ENCODE measurements around the gene PGF.

The PGF gene

DNA sequence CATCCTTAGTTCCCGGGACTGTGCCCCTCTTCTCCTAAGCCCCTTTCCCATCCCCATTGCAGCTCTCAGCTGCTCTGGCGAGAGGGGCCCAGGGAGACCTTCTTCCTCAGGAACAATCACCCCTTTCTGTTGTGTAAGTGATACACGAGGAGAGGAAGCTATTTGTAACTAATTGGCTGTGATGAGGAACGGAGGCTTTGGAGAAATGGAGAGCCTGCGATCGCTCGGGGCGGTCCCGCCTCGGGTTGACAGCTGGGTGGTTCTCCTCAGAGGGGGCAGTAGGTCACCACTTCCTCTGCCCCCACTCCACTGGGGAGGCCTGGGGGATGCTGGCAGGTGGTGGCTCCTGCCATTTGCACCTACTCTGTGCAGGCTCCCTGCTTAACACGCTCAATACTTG lies 6.6 kb upstream of the PGF start:
- FAIRE-seq (no peak), DNase-seq (ENCODE audit: extremely low spot score, insufficient read length, low read depth) (no peak)

DNA sequence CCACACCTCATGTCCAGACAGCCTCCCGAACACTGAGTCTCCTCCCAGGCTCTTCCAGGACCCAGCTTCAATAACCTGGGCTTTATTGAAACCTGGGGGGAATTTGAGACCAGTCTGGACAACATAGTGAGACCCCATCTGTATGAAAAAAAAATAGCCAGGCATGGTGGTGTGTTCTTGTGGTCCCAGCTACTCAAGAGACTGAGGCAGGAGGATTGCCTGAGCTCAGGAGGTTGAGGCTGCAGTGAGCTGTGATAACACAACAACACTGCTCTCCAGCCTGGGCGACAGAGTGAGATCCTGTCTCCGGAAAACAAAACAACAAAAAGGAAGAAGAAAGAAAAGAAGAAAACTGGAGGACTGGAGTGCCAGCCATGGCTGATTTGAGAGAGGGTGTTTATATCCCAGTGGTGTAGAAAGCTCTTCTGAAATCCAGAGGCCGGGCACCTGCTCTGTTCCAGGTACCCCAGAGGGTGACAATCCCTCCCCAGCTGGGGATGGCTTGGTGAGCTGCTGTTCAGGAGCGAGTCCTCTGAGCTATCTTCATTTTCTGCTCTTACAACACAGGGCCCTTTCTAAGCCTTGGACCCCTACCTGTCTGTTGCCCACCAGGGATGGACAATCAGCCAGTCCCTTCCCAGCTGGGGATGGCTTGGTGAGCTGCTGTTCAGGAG lies 6.0 kb upstream of the PGF start:
- DNase-seq (ENCODE audit: extremely low spot score, insufficient read length, low read depth) (no peak), FAIRE-seq (no peak)

DNA sequence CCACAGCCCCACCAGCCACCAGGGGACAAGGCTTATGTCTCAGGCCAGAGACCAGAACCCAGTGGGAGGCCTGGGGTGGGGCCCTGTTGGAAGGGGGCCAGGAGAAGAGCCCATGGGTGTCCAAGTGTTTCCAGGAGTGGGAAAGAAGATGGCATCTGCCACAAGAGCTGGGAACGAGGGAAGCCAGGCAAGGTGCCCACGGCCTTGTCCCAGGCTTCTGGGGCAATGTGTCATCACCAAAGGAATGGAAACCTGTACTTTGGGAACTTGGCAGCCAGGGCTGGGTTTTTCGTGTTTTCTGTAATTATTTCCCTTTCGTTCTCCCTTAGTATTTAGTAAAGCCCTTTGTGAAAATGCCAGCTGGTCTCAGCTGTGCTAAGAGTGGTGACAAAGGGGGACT lies 5.3 kb upstream of the PGF start:
- no peak for FAIRE-seq
- no peak for DNase-seq (ENCODE audit: extremely low spot score, insufficient read length, low read depth)

DNA sequence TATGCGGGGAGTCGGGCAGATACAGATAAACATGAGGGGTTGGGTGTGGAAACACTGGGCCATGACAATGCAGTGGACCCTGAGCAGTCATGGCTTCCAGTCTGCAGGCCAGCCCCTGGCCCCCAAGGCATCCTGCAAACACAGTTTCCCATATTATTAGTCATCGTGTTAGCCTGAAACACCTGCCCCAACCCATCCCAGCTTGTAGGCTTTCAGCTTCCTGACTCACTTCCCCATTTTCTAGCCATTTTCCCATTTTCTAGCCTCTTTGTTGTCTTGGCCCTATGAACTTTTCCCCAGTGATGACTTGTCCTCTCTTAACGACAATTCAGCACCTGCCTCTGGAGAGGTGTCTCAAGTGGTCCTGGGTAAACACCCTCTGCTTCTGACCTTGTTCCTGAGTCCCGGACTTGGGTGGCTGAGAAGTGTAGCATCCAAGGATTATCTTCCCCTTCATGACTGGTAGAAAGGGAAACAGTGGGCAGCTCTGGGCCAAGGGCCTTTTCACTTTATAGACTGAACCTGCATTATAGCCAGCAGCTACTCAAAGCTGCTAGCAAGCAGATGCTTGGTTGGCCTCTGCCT lies 4.3 kb upstream of the PGF start:
- DNase-seq (ENCODE audit: extremely low spot score, insufficient read length, low read depth) (no peak), FAIRE-seq (no peak)

DNA sequence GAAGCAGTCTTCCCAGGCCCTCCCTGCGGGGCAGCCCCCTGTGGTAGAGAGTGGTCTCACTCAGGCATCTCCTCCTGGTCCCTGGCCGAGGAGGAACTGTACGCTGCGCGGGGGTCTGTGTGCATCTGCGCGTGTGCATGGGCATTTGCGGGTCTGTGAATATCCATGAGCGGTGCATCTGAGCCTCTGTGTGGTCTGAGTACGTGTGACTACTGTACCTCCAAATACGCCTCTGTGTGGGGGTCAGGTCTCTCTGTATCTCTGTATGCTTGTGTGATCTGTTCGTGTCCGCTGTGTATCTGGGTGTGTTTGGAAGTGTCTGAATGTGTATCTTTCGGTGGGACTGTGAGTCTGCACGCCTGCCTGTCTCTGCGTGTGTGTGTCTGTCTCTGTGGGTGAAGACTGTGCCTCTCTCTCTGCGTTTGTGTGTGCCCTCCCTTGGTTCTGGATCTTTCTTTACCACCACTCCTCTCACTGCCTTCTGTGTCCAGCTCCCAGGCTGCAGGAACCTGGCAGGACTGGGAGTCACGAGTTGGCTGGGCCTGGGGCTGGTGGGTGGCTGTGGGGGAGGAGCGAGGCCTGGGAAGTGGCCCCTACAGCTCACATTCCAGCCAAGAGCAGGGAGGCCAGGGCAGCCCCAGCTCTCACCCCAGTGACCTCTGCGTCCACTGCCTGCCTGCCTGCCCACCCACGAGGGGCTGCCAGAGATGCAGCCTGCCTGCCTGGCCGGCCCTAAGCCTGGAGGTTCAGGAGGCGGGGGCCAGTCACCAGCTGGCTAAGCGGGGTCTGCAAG lies 1.1 kb upstream of the PGF start:
- DNase-seq (ENCODE audit: extremely low spot score, insufficient read length, low read depth) = no peak
- FAIRE-seq = no peak

DNA sequence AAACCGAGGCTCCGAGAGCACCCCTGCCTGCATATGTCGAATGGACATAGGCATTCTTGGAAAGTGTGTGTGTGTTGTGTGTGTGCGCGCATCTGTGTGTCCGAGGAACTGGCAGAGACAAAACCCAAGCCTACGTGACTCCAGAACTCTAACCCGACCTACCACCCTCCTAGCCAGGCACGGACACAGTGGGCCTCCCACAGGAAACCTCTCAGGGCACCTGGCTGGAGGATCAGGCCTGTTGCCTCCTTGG lies 556 bp upstream of the PGF start:
- no peak for FAIRE-seq
- DNase-seq (ENCODE audit: extremely low spot score, insufficient read length, low read depth) = no peak

DNA sequence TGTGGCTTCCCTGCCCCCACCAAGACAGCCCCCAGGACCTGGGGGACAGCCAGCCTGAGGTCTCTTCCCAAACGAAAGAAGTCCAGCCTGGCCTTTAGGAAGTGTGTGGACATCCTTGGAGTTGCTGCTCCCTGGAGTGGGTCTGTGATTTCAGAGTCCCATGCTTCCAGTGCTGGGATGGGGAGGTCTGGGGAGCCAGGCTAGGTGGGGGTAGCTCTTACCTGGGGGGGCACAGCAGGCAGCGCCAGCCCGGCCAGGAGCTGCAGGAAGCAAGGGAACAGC lies 509 bp downstream of the PGF start:
- FAIRE-seq = no peak
- no peak for DNase-seq (ENCODE audit: extremely low spot score, insufficient read length, low read depth)

DNA sequence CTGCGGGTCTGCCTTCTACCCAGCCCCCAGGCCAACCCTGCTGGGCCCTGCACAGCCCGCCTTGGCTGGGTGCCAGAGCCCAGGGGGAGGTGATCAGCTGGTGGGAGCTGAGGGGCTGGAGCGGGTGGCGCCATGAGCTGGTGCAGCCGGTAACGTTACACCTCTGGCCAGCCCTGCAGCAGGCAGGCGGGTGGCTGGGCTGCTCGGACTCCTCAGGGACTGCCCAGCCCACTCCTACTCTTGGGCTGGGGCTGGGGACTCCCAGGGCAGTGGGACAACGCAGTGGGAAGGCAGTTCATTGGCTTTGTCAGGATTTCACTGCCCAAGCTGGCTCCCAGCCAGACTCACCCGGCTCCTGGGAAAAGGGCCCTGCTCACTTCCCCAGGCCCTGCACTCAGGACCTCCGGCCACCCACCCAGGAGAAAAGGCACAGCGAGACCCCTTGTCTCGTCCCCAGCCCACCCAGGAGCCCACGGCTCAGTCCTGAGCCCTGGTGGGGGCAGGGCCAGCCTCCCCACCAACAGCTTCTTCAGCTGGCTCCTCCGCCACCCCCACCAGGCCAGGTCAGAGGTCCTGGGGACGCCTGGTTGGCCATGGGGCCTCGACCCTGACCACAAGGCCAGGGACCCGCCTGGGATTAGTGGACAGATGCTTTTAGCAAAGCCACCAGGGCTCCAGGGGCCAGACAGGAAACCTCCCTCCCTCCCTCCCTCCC lies 1.0 kb downstream of the PGF start:
- DNase-seq (ENCODE audit: extremely low spot score, insufficient read length, low read depth) (no peak), FAIRE-seq (no peak)

DNA sequence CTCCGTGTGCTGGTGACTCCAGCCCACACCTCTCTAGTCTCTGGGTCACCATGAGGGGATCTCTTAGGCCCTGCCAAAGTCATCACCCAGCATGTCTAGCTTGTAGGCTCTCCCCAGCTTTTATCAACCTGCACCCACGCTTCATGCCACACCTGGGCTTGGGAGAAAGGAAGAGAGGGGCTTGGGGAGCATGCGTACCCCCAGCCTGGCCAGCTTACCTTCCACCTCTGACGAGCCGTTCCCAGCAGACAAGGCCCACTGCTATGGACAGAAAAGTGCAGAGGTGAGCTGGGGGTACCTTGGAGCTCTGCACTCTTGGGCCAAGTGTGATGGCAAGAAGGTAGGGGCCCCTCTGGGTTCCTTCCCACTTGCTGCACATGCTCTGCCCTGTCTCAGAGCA lies 1.7 kb downstream of the PGF start:
- FAIRE-seq = no peak

DNA sequence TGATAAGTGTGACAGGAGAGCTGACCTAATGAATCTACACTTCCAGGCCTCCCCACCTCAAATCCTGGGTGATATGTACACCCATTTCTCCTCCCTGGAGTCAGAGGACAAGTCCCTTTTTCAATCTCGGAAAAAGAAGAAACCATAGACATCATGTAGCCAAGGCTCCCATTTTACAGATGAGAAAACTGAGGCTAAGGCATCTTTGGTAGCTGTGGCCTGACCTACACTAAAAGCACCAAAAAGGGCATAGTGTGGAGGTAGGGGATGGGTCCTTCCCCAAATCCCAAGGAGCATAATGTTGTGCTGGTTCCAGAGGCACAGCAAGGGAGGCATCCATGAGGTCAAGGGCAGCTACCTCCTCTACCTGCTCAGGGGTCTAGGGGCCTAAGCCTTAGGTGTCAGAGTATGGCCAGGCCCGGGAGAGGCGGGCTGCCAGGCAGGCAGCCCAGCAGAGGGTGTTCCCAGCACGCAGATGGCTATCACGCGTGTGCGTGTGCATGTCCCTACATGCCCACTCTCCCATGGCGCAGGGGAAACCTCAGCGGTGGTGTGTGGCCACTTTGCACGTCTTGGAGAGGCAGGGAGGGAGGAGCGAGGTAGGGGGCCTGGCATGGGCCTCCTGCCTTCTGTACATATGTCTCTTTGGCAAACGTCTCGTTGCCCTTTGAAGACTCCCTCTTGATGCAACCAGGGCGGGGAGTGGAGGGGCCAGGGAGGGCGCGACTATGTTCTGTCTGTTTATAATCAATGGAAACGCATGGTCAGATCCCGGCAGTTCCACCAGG lies 2.5 kb downstream of the PGF start:
- DNase-seq (ENCODE audit: extremely low spot score, insufficient read length, low read depth) (no peak), FAIRE-seq (no peak)

More for the DNA sequence above, 1.7 kb downstream of the PGF start:
- DNase-seq (ENCODE audit: extremely low spot score, insufficient read length, low read depth) = no peak

DNA sequence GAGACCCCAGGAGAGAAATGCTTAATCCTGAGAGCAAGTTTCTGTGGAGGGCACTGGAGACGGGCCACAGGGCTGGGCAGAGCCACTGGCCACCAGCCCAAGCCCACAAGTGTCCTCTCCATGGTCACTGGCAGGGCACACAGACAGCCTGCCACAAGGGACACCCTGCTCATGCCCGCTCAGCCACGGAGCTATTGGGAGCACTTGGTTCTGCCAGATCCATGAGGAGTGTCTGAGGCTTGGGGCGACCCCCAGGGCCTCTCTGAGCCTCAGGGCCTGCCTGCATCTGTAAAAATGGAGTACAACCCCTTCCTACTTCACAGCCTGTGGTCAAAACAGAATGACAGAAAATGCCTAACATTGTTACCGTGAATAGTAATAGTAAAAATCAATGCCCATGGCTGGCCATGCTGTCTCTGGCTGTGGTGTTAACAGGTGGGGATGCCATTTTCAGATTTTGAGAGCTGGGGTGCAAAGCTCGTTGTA lies 3.2 kb downstream of the PGF start:
- DNase-seq (ENCODE audit: extremely low spot score, insufficient read length, low read depth) (no peak), FAIRE-seq (no peak)

DNA sequence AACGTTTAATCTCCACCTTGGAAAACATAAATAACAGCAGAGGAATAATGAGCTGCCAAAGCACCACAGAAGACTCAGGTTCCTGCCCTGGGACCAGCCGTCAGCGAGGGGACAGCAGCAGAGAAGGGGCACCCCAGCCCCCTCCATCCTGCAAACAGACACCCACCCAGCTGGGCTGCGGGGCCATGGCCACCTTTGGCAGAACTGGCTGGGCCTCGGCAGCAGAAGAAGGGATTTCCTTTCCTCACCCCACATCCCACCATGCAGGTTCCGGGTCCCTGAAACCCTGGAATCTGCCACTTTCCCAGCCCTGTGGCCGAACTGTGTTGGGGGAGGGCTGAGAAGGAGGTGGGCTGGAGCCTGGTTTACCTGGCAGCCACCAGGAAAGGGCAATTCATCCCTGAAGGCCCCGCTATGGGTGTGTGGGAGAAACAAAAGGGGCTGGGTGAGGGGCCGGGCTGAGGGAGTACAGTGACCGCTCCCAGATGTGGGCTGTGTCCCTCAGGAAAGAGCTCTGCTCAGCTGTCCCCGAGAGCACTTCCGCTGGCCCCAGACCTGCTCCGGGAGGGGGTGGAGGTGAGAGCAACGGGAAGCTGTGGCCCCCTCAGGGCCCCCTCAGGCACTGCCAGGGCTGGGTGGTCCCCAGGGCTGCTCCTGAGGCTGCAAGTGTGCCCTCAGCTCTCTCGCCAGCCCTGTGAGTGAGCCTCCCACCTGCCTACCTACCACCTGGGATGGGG lies 3.8 kb downstream of the PGF start:
- DNase-seq (ENCODE audit: extremely low spot score, insufficient read length, low read depth) = no peak

DNA sequence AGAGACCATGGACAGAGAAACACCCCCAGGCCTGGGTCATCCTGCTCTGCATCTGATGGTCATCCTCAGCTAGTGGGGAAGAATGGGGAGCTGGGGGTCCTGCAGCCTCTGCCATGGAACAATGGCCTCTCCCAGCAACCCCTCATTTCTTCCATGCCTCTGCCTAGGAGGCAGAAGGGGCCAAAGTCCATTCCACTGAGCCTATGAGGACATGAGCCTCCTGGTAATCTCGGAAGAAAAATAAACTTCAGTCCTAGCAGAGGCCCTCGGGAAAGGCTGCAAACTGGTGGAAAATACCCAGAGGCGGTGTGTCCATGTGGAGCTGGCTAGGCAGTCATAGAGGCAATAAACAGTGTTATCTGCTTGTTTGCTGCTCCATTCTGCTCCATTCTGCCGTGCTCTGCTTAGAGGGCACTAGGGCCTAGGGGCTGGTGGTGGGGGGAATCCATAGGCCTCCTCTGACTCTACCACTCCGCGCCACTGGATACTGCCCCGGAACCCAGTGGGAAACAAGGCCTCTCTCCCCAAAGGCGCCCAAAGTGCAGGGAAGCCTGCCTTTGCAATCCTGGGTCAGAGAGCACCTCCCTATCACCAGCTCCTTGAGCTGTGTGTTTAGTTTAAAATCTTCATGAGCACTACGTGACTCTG lies 4.5 kb downstream of the PGF start:
- DNase-seq (ENCODE audit: extremely low spot score, insufficient read length, low read depth) = no peak
- FAIRE-seq = no peak

More for the DNA sequence above, 3.8 kb downstream of the PGF start:
- no peak for FAIRE-seq

DNA sequence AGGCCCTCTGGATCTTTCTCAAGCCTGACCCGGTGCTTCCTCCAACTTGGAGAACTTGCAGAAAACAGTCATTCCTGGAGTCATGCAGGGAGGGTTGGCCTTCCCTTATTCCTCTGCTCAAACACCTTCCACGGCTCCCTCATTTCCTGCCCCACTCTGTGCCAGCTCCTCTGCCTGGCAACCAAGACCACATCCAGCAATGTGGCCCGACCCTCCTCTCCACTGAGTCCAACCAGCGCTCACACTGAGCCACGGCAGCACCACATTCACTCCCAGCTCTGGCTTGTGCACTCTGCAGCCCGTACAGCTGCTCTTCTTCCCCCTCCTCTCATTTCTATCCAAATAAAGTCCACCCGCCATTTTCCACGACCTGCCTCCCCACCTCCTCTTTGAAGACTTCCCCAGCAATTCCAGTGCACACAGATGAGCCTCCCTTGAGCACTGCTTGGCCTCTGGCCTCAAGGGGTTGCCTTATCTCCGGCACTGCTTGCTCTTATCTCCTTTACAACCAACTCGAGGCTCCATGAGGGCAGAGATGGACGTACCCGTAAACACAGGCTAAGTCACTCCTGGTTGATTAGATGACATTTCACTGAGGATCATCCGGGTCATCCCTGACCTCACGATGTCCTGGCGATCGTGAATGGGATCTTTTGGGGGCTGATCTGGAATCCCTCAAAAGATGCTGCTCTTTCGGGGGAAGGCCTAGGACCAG lies 5.4 kb downstream of the PGF start:
- FAIRE-seq = no peak
- DNase-seq (ENCODE audit: extremely low spot score, insufficient read length, low read depth) = no peak

DNA sequence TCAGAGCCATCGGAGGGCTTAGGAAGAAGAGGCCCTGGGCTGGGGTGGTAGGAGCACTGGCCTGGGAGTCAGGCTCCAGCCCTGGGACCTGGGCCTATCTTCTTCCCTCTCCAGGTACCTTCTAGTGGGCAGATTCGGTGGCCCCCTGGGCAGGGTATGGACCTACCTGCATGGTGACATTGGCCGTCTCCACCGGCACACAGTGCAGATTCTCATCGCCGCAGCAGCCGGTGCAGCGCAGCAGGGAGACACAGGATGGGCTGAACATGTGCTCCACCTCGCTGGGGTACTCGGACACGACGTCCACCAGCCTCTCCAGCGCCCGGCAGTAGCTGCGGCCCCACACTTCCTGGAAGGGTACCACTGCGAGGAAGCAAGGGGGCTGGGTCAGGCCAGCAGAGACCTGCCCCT lies 6.2 kb downstream of the PGF start:
- no peak for DNase-seq (ENCODE audit: extremely low spot score, insufficient read length, low read depth)
- no peak for FAIRE-seq

DNA sequence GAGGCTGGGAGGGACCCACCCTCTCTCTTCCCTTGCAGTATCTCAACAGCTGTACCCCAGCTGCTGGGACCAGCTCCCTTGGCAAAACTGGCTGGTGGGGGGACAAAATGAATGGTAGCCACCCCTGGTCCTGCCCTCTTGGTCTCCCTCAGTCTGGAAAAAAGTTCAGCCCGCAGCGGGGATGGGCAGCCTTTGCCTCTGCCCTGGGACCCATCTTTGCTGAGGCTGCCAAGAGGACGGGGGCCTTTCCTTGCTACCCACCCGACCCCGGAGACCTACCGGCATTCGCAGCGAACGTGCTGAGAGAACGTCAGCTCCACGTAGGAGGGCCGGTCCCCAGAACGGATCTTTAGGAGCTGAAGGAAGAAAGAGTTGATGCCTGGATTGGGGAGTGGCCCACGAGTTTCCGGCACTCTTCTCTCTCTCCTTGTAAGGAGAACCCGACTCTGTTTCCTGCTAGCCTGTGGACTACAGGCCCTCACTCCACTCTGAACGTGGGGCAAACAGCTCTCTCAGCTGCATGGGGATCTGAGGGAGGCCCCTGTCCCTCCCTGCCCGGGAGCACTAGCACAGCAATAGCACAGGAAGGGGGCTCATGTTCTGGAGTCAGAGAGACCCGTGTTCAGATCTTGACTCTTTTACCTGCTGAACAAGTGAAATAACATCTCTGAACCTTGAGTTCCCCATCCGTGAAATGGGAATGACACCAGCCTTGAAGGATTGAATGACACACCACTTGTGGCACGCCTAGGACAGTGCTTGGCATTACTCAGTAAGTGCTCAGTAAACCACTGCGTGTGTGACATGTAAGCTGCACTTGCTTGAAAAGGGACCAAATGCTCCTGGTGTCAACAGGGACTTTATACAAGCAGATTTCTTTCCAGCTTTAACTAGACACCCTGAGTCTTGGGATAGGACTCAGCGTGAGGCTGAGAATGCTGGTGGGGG lies 6.9 kb downstream of the PGF start:
- no peak for FAIRE-seq

DNA sequence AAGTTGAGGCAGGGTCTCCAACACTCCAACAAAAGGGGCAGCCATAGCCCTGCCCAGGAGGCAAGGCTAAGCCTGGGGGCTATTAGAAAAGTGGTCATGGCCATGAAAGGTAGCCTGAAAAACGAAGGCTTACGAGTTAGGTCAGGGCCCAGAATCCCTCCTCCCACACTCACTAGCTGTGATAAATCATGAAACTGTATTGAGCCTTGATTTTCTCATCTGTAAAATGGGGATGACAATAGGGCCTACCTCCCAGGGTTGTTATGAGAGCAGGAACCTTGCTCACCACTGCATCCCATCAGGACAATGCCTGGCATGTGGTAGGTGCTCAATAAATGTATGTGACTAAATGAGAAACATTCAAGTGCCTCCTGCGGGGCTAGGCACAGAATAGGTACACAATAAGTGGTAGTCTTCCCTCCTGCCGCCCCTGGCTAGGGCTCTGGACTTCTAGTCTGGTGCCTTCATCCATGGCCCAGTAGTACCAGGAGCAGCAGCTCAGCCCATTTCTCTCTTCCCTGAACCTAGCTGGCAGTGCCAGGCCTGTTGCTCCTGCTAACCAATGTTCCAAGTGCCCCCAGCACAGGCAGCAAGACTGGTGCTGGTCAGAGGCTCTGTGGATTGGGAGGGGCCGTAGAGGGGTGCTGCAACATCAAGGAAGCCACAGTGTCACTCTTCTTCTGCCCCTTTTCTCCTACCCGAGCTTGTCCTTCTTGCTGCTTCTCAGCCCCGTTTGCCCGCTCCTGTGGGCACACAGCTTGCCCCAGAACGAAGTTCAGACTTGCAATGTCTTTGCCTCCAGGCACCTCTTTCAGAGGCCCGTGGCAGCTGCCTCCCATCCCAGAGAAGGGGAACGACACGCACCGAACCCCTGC lies 7.8 kb downstream of the PGF start:
- DNase-seq (ENCODE audit: extremely low spot score, insufficient read length, low read depth) = no peak
- FAIRE-seq = no peak

More for the DNA sequence above, 6.9 kb downstream of the PGF start:
- no peak for DNase-seq (ENCODE audit: extremely low spot score, insufficient read length, low read depth)

Data from GM18507 (cell line).